ENCODE measurements around the gene KIFC3. TPM values are rescaled to one million over a fixed set of nuclear protein-coding genes. Genes with fewer than 3 reads are reported as not detected.

KIFC3 gene
- total and polyA plus RNA-seq, 2 of the 13 experiments (the other 11 are each of a cell fraction or from before 2014, with no cell fraction given) = 42.1 to 45.3 TPM

DNA sequence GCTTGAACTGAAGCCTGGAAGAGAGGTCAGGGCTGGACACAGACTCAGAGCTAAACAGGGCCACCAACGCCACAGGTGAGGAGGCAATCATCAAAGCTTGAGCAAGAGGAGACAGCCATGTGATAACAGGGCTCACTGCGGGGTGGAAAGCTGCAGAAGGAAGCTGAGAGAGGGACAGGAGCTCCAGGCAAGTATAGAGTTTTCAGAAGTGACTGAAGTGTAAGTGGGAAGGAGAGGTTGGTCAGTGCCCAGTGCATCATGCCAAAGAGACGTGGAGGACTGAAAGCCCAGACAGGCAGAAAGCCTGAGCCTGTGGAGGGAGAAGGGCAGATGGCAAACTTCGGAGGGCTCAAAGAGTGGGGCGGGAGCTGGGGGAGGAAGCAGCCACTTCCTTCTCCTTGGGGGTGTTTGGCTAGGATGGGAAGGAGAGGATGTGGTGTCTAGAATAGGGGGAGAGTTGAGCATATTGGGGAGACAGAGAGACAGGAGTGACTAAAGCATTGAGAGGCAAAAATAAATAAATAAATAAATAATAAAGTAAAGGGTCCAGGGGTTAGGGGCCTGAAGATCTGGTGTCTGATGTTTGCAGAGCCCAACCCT, 2.6 kb downstream of the KIFC3 start (continued):
- TF ChIP-seq, protein P1, sequence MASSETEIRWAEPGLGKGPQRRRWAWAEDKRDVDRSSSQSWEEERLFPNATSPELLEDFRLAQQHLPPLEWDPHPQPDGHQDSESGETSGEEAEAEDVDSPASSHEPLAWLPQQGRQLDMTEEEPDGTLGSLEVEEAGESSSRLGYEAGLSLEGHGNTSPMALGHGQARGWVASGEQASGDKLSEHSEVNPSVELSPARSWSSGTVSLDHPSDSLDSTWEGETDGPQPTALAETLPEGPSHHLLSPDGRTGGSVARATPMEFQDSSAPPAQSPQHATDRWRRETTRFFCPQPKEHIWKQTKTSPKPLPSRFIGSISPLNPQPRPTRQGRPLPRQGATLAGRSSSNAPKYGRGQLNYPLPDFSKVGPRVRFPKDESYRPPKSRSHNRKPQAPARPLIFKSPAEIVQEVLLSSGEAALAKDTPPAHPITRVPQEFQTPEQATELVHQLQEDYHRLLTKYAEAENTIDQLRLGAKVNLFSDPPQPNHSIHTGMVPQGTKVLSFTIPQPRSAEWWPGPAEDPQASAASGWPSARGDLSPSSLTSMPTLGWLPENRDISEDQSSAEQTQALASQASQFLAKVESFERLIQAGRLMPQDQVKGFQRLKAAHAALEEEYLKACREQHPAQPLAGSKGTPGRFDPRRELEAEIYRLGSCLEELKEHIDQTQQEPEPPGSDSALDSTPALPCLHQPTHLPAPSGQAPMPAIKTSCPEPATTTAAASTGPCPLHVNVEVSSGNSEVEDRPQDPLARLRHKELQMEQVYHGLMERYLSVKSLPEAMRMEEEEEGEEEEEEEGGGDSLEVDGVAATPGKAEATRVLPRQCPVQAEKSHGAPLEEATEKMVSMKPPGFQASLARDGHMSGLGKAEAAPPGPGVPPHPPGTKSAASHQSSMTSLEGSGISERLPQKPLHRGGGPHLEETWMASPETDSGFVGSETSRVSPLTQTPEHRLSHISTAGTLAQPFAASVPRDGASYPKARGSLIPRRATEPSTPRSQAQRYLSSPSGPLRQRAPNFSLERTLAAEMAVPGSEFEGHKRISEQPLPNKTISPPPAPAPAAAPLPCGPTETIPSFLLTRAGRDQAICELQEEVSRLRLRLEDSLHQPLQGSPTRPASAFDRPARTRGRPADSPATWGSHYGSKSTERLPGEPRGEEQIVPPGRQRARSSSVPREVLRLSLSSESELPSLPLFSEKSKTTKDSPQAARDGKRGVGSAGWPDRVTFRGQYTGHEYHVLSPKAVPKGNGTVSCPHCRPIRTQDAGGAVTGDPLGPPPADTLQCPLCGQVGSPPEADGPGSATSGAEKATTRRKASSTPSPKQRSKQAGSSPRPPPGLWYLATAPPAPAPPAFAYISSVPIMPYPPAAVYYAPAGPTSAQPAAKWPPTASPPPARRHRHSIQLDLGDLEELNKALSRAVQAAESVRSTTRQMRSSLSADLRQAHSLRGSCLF (CRISPR knock-in tag; IDR thresholded peaks at IDR 0.05; ENCODE audit: borderline replicate concordance) = no peak
- TF ChIP-seq ZFP90 (CRISPR knock-in tag; IDR thresholded peaks at IDR 0.05; ENCODE audit: borderline replicate concordance) (no peak), NRL (CRISPR knock-in tag; IDR thresholded peaks at IDR 0.05; ENCODE audit: borderline replicate concordance) (no peak)

DNA sequence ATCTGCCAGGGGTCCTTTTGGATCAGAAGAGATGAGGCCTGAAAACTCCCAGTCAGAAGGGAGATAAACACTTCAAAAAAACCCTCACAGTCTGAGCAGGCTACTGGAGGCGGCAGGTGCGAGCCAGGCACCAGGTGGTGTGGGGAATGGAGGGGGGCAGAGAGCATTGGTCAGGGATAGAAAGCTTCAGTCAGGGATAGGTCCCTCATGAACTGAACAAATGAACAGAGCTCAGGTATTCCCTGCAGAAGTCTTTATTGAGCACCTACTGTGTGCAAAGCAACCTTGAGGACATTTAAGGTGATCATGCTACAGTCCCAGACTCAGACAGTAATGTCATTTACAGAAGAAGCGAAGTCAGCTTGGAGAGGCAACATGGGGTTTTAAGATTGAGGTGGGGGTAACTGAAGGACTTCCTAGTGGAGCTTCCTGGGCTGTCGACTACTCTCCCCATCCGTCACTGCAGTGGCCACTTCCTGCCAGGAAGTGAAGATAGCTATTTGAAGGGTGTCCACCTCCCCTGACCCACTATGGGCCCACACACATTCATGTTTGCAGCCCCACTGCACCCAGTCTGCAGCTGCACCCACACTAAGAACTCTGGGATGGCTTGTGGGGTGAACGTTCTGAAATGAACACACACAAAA, 3.2 kb downstream of the KIFC3 start:
- Histone ChIP-seq H2AFZ (ENCODE audit: low read length) (no peak overlapping the region), H3K9me3 (ENCODE audit: low read length) (no peaks in the 10 kb centered on the region), H3K4me2 (ENCODE audit: low read depth, low read length) (peak overlapping the region; percentile 87), H3K27ac (ENCODE audit: extremely low read length, insufficient read depth, low read length) (peak overlapping the region; percentile 10), H3K9ac (ENCODE audit: insufficient read depth, low read depth, low read length) (no peak overlapping the region), H3K79me2 (ENCODE audit: insufficient read depth, low read length) (peaks cover 40% of the 10 kb centered on the region), H3K4me1 (ENCODE audit: insufficient read depth, low read length) (peaks cover 82% of the 10 kb centered on the region), H3K4me3 (replicated peaks in 1 of 3; ENCODE audit: insufficient read depth in 1 of 3, low read depth in 2 of 3, low read length in 3 of 3) (peak overlapping the region in 2 of 3 experiments; percentile 42 to 74; a peak in 3 of 6 replicates), H3K27me3 (ENCODE audit: control insufficient read depth in 1 of 2, insufficient read depth in 2 of 2, low read length in 2 of 2) (no peaks in the 10 kb centered on the region), H3K36me3 (replicated peaks in 1 of 2; ENCODE audit: control insufficient read depth in 1 of 2, insufficient read depth in 2 of 2, low read length in 2 of 2) (peaks cover 10 to 12% of the 10 kb centered on the region in 2 experiments; a peak in 4 of 5 replicates), H4K20me1 (ENCODE audit: insufficient read depth, low read length) (no peaks in the 10 kb centered on the region; the same call in 1 of the 2 replicates)
- BruUV-seq (replicated peaks) = no TSS peak
- CTCF ChIA-PET (ENCODE audit: low intra/inter-chr PET ratio, low total read pairs) = interaction anchor here (1.1 to 1.2 kb wide), 2 partner anchors 17 to 64 kb away, joined by 4 to 5 read pairs; no protein-coding TSS in a partner anchor
- no peak for FAIRE-seq
- no peak for ATAC-seq
- intact Hi-C loops (cut with micrococcal nuclease; ENCODE audit: unreplicated experiment) = loop anchor here (5.0 kb wide), 2 partner anchors 43 to 203 kb away; partner anchors contain the start of genes USB1 and ZNF319
- in situ Hi-C loops (cut with HindIII; ENCODE audit: extremely low pct_ligation_motif_present, low pct_unique_long_range_greater_than_20kb) = no loop called here
- POLR2A ChIA-PET = interaction anchor here (0.6 to 12.4 kb wide), 16 partner anchors 9 to 316 kb away, joined by 3 to 141 read pairs (median 6); partner anchors contain the start of gene KATNB1
- DNase-seq (ENCODE audit: low spot score) = no peak
- WGBS (ENCODE audit: low lambda C conversion rate) = 65% methylated on average over 6 of the region's 6 CpGs
- no peak for TF ChIP-seq CCAR2 (optimal IDR thresholded peaks at IDR 0.05; ENCODE audit: low read depth, low read length)
- TF ChIP-seq ZNF605 (CRISPR knock-in tag; IDR thresholded peaks at IDR 0.05) = 0 out of 2 replicates have a peak, but pooled peaks have one; percentile 12
- no peak for TF ChIP-seq GTF3A (CRISPR knock-in tag; conservative IDR thresholded peaks at IDR 0.05)
- peak; percentile 27; the same call in 1 of the 2 replicates for TF ChIP-seq PITX1 (CRISPR knock-in tag; IDR thresholded peaks at IDR 0.05)
- TF ChIP-seq ZNF780A (CRISPR knock-in tag; IDR thresholded peaks at IDR 0.05) = 0 out of 2 replicates have a peak, but pooled peaks have one; percentile 39
- peak; percentile 12; the same call in 1 of the 2 replicates for TF ChIP-seq ZNF501 (CRISPR knock-in tag; IDR thresholded peaks at IDR 0.05)
- TF ChIP-seq ZKSCAN1 (IDR thresholded peaks at IDR 0.05; ENCODE audit: low read length) = peak; percentile 84
- TF ChIP-seq, protein P2, sequence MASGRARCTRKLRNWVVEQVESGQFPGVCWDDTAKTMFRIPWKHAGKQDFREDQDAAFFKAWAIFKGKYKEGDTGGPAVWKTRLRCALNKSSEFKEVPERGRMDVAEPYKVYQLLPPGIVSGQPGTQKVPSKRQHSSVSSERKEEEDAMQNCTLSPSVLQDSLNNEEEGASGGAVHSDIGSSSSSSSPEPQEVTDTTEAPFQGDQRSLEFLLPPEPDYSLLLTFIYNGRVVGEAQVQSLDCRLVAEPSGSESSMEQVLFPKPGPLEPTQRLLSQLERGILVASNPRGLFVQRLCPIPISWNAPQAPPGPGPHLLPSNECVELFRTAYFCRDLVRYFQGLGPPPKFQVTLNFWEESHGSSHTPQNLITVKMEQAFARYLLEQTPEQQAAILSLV (CRISPR knock-in tag; IDR thresholded peaks at IDR 0.05; ENCODE audit: borderline replicate concordance) = peak; percentile 28; the same call in 1 of the 2 replicates
- TF ChIP-seq SRSF9 (IDR thresholded peaks at IDR 0.05; ENCODE audit: borderline replicate concordance, insufficient read depth, low read depth, low read length, poor library complexity, severe bottlenecking) = no peak
- no peak for TF ChIP-seq HNRNPH1 (optimal IDR thresholded peaks at IDR 0.05; ENCODE audit: low read depth, low read length)
- TF ChIP-seq ZBTB20 (CRISPR knock-in tag; IDR thresholded peaks at IDR 0.05; ENCODE audit: borderline replicate concordance, low read depth) = 0 out of 2 replicates have a peak, but pooled peaks have one; percentile 50
- no peak for TF ChIP-seq ZBTB1 (CRISPR knock-in tag; IDR thresholded peaks at IDR 0.05; ENCODE audit: borderline replicate concordance)

Data from HepG2 (cell line).